OCI-LY1 (cell line): ENCODE data around the gene SMAD7.

Source experiments
- H2AFZ ChIP-seq: fragments of 200-600 bp; sonication (generic), shearing (Covaris generic); 2 replicates; pipeline ENCODE4 v1.6.0; 2014; ENCODE audit warnings: antibody characterized with exemption, mild to moderate bottlenecking, low read length
- H3F3A ChIP-seq: fragments of 200-600 bp; sonication (generic), shearing (Covaris generic); 2 replicates; pipeline ENCODE4 v1.6.0; 2014; ENCODE audit warnings: mild to moderate bottlenecking, antibody characterized with exemption, low read length, moderate library complexity; ENCODE audit not compliant: insufficient read depth
- H3K27ac ChIP-seq: fragments of 200-600 bp; sonication (generic); 2 replicates; pipeline ENCODE4 v1.5.1; 2014; ENCODE audit warnings: low read length, mixed run types, mild to moderate bottlenecking, low read depth; ENCODE audit not compliant: poor library complexity, severe bottlenecking
- H3K27me3 ChIP-seq: fragments of 200-600 bp; sonication (generic); 2 replicates; pipeline ENCODE4 v1.6.0; 2014; ENCODE audit warnings: antibody characterized with exemption, mild to moderate bottlenecking, low read length, moderate library complexity; ENCODE audit not compliant: insufficient read depth
- H3K36me3 ChIP-seq: fragments of 200-600 bp; sonication (generic); 2 replicates; pipeline ENCODE4 v1.6.1; 2014; ENCODE audit warnings: mild to moderate bottlenecking, antibody characterized with exemption, low read length, moderate library complexity, mixed read lengths; ENCODE audit not compliant: insufficient read depth
- H3K4me1 ChIP-seq: fragments of 200-600 bp; sonication (generic); 2 replicates; pipeline ENCODE4 v1.5.1; 2014; ENCODE audit warnings: mild to moderate bottlenecking, low read length, moderate library complexity; ENCODE audit not compliant: insufficient read depth, severe bottlenecking
- H3K4me2 ChIP-seq: fragments of 200-600 bp; sonication (generic), shearing (Covaris generic); 2 replicates; pipeline ENCODE4 v1.6.1; 2014; ENCODE audit warnings: low read length
- H3K4me3 ChIP-seq: fragments of 200-600 bp; sonication (generic); 2 replicates; pipeline ENCODE4 v1.5.1; 2014; ENCODE audit warnings: low read length, low read depth, mild to moderate bottlenecking, mixed read lengths; ENCODE audit not compliant: poor library complexity, severe bottlenecking
- H3K79me2 ChIP-seq: fragments of 200-600 bp; shearing (Covaris generic); 2 replicates; pipeline ENCODE4 v1.6.1; 2016; ENCODE audit warnings: mixed run types, low read length, mixed read lengths; ENCODE audit not compliant: insufficient read depth
- H3K9ac ChIP-seq: fragments of 200-600 bp; sonication (generic), shearing (Covaris generic); 2 replicates; pipeline ENCODE4 v1.6.1; 2014; ENCODE audit warnings: mild to moderate bottlenecking, low read length, mixed read lengths
- H3K9me2 ChIP-seq: fragments of 200-600 bp; sonication (generic), shearing (Covaris generic); 2 replicates; pipeline ENCODE4 v1.6.1; 2014; ENCODE audit warnings: low read depth, mild to moderate bottlenecking, low read length, mixed read lengths
- H3K9me3 ChIP-seq: fragments of 200-600 bp; shearing (Covaris generic); 2 replicates; pipeline ENCODE4 v1.6.1; 2014; ENCODE audit warnings: low read length, mixed read lengths
- H4K20me1 ChIP-seq: fragments of 200-600 bp; sonication (generic), shearing (Covaris generic); 2 replicates; pipeline ENCODE4 v1.6.0; 2016; ENCODE audit warnings: mild to moderate bottlenecking, low read length; ENCODE audit not compliant: insufficient read depth
- EZH2 ChIP-seq: fragments of 200-600 bp; sonication (generic), shearing (Covaris generic); IDR thresholded peaks from 2 replicates; pipeline ENCODE4 v1.8.0; 2017; ENCODE audit warnings: borderline replicate concordance, mixed run types, mild to moderate bottlenecking, antibody characterized with exemption, low read length, moderate library complexity, mixed read lengths
- TF ChIP-seq, protein P1 (sequence below): fragments of 200-600 bp; sonication (generic), shearing (Covaris generic); IDR thresholded peaks from 2 replicates; pipeline ENCODE4 v1.5.1; 2017; ENCODE audit warnings: mild to moderate bottlenecking, antibody characterized with exemption, low read length, moderate library complexity, mixed read lengths

Gene SMAD7

GRCh38 chr18:48901145-48902022, 49.4 kb downstream of the SMAD7 start:
- H3K27me3 ChIP-seq: peaks cover 20% of the 10 kb centered on the region
- H3K36me3 ChIP-seq: no peaks in the 10 kb centered on the region
- H3K79me2 ChIP-seq: no peaks in the 10 kb centered on the region
- H3K9me3 ChIP-seq: 0 out of 2 replicates have a peak, but pooled peaks cover 10% of the 10 kb centered on the region
- H3K4me3 ChIP-seq: no peak overlapping the region
- H2AFZ ChIP-seq: no peak overlapping the region
- H3F3A ChIP-seq: no peaks in the 10 kb centered on the region
- no peaks in the 10 kb centered on the region for H3K9me2 ChIP-seq
- H4K20me1 ChIP-seq: no peaks in the 10 kb centered on the region
- no peak overlapping the region for H3K27ac ChIP-seq
- no peak overlapping the region for H3K4me2 ChIP-seq
- no peak for TF ChIP-seq EZH2
- TF ChIP-seq, protein P1, sequence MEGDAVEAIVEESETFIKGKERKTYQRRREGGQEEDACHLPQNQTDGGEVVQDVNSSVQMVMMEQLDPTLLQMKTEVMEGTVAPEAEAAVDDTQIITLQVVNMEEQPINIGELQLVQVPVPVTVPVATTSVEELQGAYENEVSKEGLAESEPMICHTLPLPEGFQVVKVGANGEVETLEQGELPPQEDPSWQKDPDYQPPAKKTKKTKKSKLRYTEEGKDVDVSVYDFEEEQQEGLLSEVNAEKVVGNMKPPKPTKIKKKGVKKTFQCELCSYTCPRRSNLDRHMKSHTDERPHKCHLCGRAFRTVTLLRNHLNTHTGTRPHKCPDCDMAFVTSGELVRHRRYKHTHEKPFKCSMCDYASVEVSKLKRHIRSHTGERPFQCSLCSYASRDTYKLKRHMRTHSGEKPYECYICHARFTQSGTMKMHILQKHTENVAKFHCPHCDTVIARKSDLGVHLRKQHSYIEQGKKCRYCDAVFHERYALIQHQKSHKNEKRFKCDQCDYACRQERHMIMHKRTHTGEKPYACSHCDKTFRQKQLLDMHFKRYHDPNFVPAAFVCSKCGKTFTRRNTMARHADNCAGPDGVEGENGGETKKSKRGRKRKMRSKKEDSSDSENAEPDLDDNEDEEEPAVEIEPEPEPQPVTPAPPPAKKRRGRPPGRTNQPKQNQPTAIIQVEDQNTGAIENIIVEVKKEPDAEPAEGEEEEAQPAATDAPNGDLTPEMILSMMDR: no peak
- H3K9ac ChIP-seq: no peak overlapping the region
- peaks cover 4% of the 10 kb centered on the region for H3K4me1 ChIP-seq

DNA sequence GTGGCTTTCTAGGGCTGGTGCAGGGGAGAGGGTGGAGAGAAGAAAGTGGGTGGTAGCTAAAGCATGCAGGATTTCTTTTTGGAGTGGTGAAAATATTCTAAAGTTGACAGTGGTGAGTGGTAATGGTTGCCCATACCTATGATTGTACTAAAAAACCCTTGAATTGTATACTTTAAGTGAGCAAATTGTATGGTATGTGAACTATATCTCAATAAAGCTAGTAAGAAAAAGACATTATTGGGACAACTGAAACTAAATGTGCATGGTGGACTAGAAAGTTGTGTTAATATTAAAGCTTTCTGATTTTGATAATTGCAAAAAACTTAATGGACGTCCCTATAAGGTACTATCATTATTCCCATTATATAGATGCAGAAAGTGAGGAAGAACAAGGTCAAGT, 50.3 kb downstream of the SMAD7 start:
- Histone ChIP-seq H3K4me3 (no peak overlapping the region), H3K36me3 (no peaks in the 10 kb centered on the region), H3K9me2 (no peaks in the 10 kb centered on the region), H3K4me1 (peaks cover 4% of the 10 kb centered on the region), H4K20me1 (no peaks in the 10 kb centered on the region), H3K9ac (no peak overlapping the region), H3K79me2 (no peaks in the 10 kb centered on the region), H3K27ac (no peak overlapping the region), H3K9me3 (0 out of 2 replicates have a peak, but pooled peaks cover 10% of the 10 kb centered on the region), H3K4me2 (no peak overlapping the region), H3K27me3 (peaks cover 20% of the 10 kb centered on the region), H2AFZ (no peak overlapping the region), H3F3A (no peaks in the 10 kb centered on the region)
- no peak for TF ChIP-seq EZH2
- TF ChIP-seq, protein P1: no peak

DNA sequence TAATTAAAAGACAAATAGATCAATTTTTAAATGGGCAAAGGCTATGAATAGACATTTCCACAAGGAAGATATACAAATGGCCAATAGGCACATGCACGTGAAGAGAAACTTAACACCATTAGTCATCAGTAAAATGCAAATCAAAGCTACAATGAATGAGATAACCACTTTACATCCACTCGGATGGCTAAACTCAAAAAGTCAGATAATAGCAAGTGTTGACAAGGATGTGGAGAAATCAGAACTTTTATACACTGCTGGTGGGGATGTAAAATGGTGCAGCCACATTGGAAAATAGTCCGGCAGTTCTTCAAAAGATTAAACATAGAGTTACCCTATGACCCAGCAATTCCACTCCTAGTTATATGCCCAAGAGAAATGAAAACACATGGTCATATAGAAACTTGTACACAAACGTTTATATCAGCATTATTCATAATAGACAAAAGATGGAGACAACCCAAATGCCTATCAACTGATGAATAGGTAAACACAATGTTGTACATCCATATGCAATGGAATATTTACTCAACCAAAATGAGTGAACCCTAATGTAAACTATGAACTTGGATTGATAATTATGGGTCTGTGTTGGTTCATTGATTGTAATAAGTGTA, 51.1 kb downstream of the SMAD7 start:
- Histone ChIP-seq H3F3A (no peaks in the 10 kb centered on the region), H3K79me2 (no peaks in the 10 kb centered on the region), H3K9me3 (0 out of 2 replicates have a peak, but pooled peaks cover 6% of the 10 kb centered on the region), H2AFZ (no peak overlapping the region), H3K27ac (no peak overlapping the region), H3K9ac (no peak overlapping the region), H4K20me1 (no peaks in the 10 kb centered on the region), H3K36me3 (no peaks in the 10 kb centered on the region), H3K4me3 (no peak overlapping the region), H3K27me3 (peaks cover 19% of the 10 kb centered on the region), H3K9me2 (no peaks in the 10 kb centered on the region), H3K4me1 (peaks cover 4% of the 10 kb centered on the region), H3K4me2 (no peak overlapping the region)
- TF ChIP-seq, protein P1: no peak
- no peak for TF ChIP-seq EZH2
